ENCODE data around the gene SSB. TPM values are rescaled to one million over a fixed set of nuclear protein-coding genes. Genes with fewer than 3 reads are reported as not detected.
"Not testable (repeated sequence)": the region's sequence is repeated elsewhere in the genome, so short reads cannot be mapped to it uniquely, and the experiment has no call there.

The SSB gene
- total RNA-seq, 2 donors from 2014 or later: 111 to 141 TPM

DNA sequence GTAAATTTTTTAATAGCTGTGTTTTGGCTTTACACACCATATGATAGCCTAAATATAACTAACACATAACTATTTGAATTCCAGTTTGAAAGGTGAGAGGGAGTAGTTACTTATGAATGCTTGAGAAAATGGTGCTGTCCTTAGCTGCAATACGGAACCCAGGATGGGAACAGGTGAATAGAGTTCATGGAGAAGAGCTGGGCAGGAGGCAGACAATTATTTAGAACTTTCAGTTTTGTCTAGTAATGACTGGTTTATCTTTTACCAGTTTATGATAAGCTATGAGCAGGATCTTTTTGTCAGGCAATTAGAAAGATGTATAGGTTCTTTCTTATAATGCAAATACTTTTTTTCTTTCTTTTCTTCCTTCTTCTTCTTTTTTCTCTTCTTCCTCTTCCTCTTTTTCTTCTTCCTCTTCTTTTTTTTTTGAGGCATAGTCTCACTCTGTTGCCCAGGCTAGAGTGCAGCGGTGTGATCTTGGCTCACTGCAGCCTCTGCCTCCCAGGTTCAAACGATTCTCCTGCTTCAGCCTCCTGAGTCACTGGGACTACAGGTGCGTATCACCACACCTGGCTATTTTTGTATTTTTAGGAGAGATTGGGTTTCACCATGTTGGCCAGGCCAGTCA lies 54.5 kb downstream of the SSB start:
- DNase-seq (no peak), ATAC-seq (no peak)
- Mint-ChIP-seq H3K4me1 (peaks cover 17% of the 10 kb centered on the region), H3K27ac (no peak overlapping the region), H3K27me3 (no peaks in the 10 kb centered on the region), H3K4me3 (no peak overlapping the region), H3K36me3 (ENCODE audit: low read depth) (no peaks in the 10 kb centered on the region)
- no peaks in the 10 kb centered on the region for H3K9me3 ChIP-seq (ENCODE audit: control insufficient read depth, low read length, poor library complexity, severe bottlenecking)

DNA sequence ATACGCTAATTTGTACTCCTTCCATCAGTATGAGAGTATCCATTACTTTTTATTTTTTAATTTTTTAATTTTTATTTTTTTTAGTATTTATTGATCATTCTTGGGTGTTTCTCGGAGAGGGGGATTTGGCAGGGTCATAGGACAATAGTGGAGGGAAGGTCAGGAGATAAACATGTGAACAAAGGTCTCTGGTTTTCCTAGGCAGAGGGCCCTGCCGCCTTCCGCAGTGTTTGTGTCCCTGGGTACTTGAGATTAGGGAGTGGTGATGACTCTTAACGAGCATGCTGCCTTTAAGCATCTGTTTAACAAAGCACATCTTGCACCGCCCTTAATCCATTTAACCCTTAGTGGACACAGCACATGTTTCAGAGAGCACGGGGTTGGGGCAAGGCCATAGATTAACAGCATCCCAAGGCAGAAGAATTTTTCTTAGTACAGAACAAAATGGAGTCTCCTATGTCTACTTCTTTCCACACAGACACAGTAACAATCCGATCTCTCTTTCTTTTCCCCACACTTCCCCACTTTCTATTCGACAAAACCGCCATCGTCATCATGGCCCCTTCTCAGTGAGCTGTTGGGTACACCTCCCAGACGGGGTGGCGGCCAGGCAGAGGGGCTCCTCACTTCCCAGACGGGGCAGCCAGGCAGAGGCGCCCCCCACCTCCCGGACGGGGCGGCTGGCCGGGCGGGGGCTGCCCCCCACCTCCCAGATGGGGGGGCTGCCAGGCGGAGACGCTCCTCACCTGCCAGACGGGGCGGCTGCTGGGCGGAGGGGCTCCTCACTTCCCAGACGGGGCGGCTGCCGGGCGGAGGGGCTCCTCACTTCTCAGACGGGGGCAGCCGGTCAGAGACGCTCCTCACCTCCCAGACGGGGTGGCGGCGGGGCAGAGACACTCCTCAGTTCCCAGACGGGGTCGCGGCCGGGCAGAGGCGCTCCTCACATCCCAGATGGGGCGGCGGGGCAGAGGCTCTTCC lies 56.9 kb downstream of the SSB start:
- H3K27me3 Mint-ChIP-seq; ATAC-seq; H3K36me3 Mint-ChIP-seq (ENCODE audit: low read depth); H3K27ac Mint-ChIP-seq; H3K4me3 Mint-ChIP-seq; DNase-seq; H3K9me3 ChIP-seq (ENCODE audit: control insufficient read depth, low read length, poor library complexity, severe bottlenecking): not testable (repeated sequence)
- peaks cover 17% of the 10 kb centered on the region for H3K4me1 Mint-ChIP-seq

DNA sequence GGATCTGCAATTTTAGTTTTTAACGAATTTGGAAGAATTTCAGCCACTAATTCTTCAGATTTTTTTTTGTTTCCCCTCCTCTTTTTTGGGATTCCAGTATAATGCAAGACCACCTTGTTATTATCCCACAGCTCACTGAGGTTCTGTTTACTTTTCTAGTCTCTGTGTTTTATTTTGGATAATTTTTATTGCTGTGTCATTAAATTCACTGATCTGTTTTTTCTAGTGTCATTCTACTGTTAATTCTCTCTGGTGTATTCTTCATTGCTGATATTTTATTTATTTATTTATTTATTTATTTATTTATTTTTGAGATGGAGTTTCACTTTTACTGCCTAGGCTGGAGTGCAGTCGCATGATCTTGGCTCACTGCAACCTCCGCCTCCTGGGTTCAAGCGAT lies 60.8 kb downstream of the SSB start:
- ATAC-seq (no peak), DNase-seq (no peak)
- Mint-ChIP-seq H3K4me3 (no peak overlapping the region), H3K27ac (no peak overlapping the region), H3K27me3 (no peaks in the 10 kb centered on the region), H3K4me1 (peaks cover 20% of the 10 kb centered on the region), H3K36me3 (ENCODE audit: low read depth) (peaks cover 4% of the 10 kb centered on the region)
- no peaks in the 10 kb centered on the region for H3K9me3 ChIP-seq (ENCODE audit: control insufficient read depth, low read length, poor library complexity, severe bottlenecking)

DNA sequence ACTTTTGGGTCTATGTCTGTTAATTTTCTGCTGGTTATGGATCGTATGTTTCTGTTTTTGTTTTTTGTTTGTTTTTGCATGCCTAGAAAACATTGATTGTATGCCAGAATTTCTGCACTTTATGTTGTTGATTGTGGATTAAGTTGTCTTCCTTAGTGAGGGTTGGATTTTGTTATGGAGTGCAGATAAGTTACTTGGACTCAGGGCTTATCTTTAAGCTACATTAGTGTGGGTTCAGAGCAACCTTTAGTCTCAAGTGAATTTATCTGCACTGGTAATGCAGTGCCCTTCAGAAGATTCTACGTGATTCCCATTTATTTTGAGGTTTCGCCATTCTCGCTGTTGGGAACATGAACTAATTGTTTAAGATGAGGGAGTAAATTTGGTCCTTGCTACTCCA lies 61.5 kb downstream of the SSB start:
- H3K9me3 ChIP-seq (ENCODE audit: control insufficient read depth, low read length, poor library complexity, severe bottlenecking): no peaks in the 10 kb centered on the region
- Mint-ChIP-seq H3K27me3 (no peaks in the 10 kb centered on the region), H3K4me1 (peaks cover 20% of the 10 kb centered on the region), H3K36me3 (ENCODE audit: low read depth) (peaks cover 4% of the 10 kb centered on the region), H3K27ac (no peak overlapping the region), H3K4me3 (no peak overlapping the region)
- no peak for DNase-seq
- ATAC-seq: no peak

Other genes with a start within 250 kb of the SSB start
- 10 to 100 TPM; 15.6 to 18.4 TPM for gene FASTKD1, start 225.0 kb upstream of the SSB start, total RNA-seq
- gene PPIG, start 214.5 kb upstream of the SSB start, total RNA-seq: 10 to 100 TPM; 64.3 to 66.0 TPM
- 1 to 10 TPM; 1.6 to 3.7 TPM for gene CFAP210, start 104.5 kb upstream of the SSB start, total RNA-seq
- gene PHOSPHO2, start 104.4 kb upstream of the SSB start, total RNA-seq: 1 to 10 TPM; 3.8 to 4.2 TPM
- gene KLHL23, start 65.0 kb upstream of the SSB start, total RNA-seq: under 1 TPM; 0.37 to 0.60 TPM
- 10 to 100 TPM; 22.9 to 29.4 TPM for gene METTL5, start 26.0 kb downstream of the SSB start, total RNA-seq
- 10 to 100 TPM; 33.6 to 34.9 TPM for gene UBR3, start 28.6 kb downstream of the SSB start, total RNA-seq

Data from T-helper 17 cell (primary cell).